Sciatic nerve (tissue), 2 donors: ENCODE measurements around the gene RAB44. TPM values are rescaled to one million over a fixed set of nuclear protein-coding genes. Genes with fewer than 3 reads are reported as not detected.

Source experiments
- ATAC-seq: fragments of 200-7000 bp; cut with Tn5 transposase; one replicate; pipeline ENCODE4 v1.9.1; 2020; ENCODE audit warnings: mild to moderate bottlenecking, moderate library complexity
- DNase-seq: peaks from one replicate; pipeline ENCODE4 v3.0.0-alpha.2; 2020; ENCODE audit warnings: low spot score
- intact Hi-C: fragments of 100-400 bp; cut with DNase I; formaldehyde crosslinking; loops from one replicate; pipeline ENCODE4 v1.14.2; 2022
- total RNA-seq: library from RNA; stranded (reverse); fragmentation: NEBNext Ultra II Directional; extraction: Animal tissue kit (Norgen Biotek cat#: 25700); gene quantifications from one replicate; pipeline ENCODE4 v1.2.1, GENCODE V29; 2021
- donor health status: DM: no; HTN: no; CAD: no.
- donor health status: DM: no; HTN: no; CAD: no.

The RAB44 gene
- total RNA-seq, 1 donor from 2014 or later, result 0.27 TPM

DNA sequence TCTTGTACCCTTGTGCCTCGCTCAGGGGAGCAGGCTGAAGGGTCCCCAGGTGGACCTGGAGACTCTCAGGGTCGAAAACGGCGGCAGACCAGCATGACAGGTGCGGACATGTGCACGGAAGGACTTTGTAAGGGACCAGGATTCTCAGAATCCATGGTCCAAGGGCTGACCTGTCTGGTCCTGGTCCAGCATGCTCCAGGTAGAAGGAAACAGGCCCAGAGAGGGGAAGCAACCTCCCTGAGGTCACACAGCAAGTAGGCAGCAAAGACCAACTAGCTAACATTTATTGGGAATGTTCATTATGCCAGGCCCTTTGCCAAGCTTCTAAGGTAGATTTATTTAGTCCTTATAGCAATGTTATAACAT lies 13.2 kb upstream of the RAB44 start:
- intact Hi-C loops, result loop anchor here (5.0 to 10.0 kb wide), 2 partner anchors 62 to 660 kb away; partner anchors contain the start of genes MAPK14 and SLC26A8
- ATAC-seq, result no peak

DNA sequence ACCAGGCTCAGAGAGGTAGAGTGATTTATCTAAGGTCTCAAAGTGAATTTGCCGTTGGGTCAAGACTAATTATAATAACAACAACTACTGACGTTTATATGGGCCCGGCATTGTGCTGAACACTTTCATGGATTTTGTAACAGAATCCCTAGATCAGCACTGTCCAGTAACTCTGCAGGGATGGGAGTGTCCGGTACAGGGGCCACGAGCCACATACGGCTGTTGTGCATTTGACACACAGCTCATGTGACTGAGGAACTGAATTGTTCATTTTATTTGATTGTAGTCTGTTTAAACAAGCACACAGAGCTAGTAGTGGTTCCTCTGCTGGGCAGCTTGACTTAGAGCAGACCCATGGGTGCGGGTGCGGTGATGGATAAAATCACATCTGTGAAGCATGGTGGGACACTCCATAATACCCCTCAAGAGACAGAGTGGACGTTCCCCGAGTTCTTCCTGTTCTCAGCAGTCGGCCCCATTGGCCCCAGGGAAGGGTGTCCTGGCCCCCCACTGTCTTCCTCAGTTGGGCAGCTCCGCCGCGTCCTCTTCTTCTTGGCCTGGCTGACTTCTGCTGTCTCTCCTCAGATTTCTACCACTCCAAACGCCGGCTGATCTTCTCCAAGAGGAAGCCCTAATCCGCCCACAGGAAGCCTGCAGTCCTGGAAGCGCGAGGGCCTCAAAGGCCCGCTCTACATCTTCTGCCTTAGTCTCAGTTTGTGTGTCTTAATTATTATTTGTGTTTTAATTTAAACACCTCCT lies 12.3 kb upstream of the RAB44 start:
- no peak for DNase-seq
- intact Hi-C loops, result loop anchor here (10.0 kb wide), 1 partner anchor 661 kb away; the partner anchor contains the start of genes MAPK14 and SLC26A8
- no peak for ATAC-seq

More for the DNA sequence above, 13.2 kb upstream of the RAB44 start:
- no peak for DNase-seq

DNA sequence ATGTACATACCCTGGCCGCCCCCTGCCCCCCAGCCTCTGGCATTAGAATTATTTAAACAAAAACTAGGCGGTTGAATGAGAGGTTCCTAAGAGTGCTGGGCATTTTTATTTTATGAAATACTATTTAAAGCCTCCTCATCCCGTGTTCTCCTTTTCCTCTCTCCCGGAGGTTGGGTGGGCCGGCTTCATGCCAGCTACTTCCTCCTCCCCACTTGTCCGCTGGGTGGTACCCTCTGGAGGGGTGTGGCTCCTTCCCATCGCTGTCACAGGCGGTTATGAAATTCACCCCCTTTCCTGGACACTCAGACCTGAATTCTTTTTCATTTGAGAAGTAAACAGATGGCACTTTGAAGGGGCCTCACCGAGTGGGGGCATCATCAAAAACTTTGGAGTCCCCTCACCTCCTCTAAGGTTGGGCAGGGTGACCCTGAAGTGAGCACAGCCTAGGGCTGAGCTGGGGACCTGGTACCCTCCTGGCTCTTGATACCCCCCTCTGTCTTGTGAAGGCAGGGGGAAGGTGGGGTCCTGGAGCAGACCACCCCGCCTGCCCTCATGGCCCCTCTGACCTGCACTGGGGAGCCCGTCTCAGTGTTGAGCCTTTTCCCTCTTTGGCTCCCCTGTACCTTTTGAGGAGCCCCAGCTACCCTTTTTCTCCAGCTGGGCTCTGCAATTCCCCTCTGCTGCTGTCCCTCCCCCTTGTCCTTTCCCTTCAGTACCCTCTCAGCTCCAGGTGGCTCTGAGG lies 11.5 kb upstream of the RAB44 start:
- DNase-seq (no peak), ATAC-seq (peak; percentile 24)
- intact Hi-C loops, result loop anchor here (10.0 kb wide), 1 partner anchor 661 kb away; the partner anchor contains the start of genes MAPK14 and SLC26A8

DNA sequence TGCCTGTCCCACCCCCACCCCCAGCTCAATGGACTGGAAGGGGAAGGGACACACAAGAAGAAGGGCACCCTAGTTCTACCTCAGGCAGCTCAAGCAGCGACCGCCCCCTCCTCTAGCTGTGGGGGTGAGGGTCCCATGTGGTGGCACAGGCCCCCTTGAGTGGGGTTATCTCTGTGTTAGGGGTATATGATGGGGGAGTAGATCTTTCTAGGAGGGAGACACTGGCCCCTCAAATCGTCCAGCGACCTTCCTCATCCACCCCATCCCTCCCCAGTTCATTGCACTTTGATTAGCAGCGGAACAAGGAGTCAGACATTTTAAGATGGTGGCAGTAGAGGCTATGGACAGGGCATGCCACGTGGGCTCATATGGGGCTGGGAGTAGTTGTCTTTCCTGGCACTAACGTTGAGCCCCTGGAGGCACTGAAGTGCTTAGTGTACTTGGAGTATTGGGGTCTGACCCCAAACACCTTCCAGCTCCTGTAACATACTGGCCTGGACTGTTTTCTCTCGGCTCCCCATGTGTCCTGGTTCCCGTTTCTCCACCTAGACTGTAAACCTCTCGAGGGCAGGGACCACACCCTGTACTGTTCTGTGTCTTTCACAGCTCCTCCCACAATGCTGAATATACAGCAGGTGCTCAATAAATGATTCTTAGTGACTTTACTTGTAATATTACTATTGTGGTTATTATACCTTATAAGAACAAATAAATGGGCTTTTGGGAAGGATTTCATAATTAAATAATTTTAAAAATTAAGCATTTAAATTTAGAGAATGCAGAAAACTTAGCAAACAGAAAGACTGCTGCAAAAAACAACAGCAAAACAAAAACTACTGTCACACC lies 10.7 kb upstream of the RAB44 start:
- intact Hi-C loops, result loop anchor here (10.0 kb wide), 1 partner anchor 662 kb away; the partner anchor contains the start of genes MAPK14 and SLC26A8
- no peak for ATAC-seq

DNA sequence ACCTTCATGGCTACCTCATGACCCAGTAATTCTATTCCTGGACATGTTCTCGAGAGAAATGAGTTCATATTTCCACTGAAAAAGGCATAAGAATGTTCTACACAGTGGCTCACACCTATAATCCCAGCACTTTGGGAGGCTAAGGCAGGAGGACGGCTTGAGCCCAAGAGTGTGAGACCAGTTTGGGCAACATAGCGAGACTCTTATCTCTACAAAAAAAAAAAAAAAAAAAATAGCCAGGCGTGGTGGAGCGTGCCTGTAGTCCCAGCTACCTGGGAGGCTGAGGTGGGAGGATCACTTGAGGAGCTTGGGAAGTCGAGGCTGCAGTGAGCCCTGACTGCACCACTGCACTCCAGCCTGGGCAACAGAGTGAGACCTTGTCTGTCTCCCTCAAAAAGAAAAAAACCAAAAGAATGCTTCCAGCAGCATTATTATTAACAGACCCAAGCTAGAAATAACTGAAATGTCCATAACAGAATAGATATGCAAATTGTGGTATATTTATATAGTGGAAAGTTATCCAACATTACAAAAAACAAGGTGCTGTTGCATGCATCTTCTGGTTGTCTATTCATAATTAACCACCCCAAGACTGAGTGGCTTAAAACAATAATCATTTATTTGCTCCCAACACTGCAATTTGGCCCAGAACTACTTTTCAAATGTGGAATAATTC lies 9.4 kb upstream of the RAB44 start:
- intact Hi-C loops, result loop anchor here (10.0 kb wide), 1 partner anchor 663 kb away; the partner anchor contains the start of genes MAPK14 and SLC26A8

More for the DNA sequence above, 10.7 kb upstream of the RAB44 start:
- no peak for DNase-seq

DNA sequence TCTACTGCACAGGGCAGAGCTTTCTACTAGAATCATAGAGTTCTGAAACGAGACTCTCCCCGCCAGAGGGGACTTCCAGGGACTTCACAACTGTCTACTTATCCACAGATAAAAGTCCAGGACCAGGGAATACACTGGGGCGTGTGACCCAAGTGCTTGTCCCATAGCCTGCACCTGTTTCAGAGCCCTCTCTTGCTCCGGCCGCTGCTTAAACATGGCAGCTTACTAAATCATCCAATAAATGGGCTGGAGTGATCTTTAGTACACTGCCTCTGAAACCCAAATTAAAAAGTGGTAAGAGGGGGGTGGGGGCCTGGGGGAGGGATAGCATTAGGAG lies 8.9 kb upstream of the RAB44 start:
- intact Hi-C loops, result loop anchor here (10.0 kb wide), 1 partner anchor 664 kb away; the partner anchor contains the start of genes MAPK14 and SLC26A8
- ATAC-seq, result no peak
- no peak for DNase-seq

More for the DNA sequence above, 9.4 kb upstream of the RAB44 start:
- DNase-seq, result no peak
- ATAC-seq, result no peak

DNA sequence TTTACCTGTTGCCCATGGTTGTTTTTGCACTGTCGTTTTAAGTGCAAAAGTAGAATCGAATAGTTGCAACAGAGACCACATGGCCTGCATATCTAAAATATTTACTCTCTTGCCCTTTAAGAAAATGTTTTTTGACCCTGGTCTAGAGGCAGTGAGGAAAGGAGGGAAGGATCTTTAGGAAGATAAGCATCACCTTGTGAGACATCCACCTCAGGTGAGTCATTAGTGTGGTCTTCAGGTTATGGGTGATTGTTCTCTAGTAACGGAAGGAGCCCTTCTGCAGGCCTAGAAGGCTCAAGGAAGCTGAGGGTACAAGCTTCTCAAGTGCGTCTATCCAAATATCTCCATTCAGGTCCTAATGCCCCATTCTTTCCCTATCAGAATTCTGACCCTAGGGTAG lies 6.6 kb upstream of the RAB44 start:
- intact Hi-C loops, result no loop called here
- ATAC-seq, result no peak
- no peak for DNase-seq

DNA sequence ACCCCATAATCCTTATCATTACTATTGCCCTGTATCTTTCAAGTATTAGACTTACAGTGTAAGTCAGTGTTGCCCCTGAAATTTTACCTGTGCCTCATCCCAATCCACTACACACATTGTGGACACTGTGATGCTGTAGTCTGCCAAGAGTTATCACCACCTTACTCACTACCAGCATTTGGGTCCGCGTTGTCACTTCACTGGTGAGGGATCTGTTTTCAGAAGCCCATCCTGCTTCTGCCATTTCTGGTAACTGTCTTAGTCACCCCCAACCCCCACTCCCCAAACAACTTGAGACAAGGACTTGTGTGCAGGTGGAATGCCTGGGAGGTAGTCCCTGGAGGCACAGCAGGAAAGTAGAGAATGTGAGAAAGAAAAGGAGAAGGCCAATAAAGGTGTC lies 6.0 kb upstream of the RAB44 start:
- ATAC-seq (no peak), DNase-seq (no peak)
- intact Hi-C loops, result no loop called here

DNA sequence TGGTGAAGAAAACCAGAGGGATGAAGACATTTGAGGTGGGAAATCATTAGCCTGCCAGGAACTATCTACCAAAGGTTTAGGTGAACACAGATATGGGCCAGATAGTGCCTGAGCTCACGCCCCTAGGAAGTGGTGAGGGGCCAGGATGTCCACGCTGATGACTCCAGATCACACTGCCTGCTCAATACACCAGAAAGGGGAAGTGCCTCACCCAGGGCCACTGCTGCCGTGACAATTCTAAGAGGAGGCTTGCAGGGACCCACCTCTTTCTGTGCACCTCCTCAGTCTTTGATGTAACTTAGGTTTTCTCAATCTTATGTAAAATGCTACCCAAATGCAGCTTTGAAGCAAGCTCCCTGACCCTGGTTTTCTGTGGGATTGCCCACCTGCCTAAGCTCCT lies 5.4 kb upstream of the RAB44 start:
- ATAC-seq (peak; percentile 41), DNase-seq (no peak)
- intact Hi-C loops, result no loop called here

DNA sequence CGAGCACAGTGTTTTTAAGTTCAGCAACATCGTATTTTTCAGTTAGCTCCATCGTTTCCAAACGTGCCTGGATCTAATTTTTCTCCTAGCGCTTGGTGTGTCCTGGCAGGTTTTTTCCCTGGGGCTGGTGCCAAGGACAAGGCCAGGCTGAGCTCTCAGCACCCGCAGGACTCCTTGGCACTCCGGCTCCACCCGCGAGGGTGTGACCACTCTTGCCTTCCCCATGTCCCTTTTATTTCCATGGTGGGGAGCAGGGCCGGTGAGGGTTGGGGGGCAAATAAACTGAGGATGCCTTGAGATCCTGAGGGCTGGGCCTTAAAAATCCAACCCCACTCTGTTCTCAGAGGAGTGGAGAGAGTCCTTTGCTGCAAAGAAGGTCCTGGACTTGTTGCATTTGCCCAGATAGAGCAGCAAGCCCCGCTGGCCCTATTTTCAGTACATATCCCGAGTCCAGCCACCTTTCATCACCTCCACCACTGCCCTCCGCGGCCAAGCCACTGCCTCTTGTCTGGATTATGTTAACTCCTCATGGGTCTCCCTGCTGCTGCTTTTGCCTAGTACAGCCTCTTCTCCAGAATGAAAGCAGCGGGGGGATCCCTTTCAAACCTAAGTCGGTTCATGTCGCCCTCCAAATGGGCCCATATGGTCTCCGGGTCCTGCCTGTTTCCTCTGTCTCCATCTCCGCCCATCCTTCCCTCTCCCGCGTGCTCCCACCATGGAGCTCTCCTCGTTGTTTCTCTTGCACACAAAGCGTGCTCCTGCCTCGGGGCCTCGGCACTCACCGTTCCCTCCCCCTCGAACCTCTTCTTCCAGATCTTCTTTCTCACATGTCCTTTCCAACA lies 4.5 kb upstream of the RAB44 start:
- intact Hi-C loops, result no loop called here
- no peak for ATAC-seq
- DNase-seq, result no peak

DNA sequence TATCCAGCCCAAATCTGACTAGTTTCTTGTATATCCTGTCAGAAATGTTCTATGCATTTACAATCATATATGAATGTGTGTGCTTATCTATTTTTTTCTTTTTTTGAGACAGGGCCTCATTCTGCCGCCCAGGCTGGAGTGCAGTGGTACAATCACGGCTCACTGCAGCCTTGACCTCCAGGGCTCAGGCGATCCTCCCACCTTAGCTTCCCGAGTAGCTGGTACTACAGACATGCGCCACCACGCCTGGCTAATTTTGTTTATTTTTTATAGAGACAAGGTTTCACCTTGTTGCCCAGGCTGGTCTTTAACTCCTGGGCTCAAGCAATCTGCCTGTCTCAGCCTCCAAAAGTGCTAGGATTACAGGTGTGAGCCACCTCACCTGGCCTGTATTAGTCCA lies 3.0 kb upstream of the RAB44 start:
- ATAC-seq (no peak), DNase-seq (no peak)
- intact Hi-C loops, result no loop called here

DNA sequence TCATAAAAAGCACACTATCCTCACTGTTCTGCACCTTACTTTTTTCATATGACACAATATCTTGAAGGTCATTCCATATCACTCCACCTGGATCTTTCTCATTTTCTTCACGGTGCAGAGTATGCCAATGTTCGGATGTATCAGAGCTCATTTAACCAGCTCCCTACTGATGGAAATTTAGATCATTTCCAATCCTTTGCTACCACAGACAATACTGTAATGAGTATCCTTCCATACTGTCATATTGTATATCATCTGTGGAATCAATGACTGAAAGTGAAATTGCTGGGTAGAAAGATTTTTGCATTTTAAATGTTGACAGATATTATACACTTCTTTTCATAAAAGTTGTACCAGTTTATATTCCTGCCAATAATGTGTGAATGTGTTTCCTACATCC lies 2.2 kb upstream of the RAB44 start:
- no peak for DNase-seq
- intact Hi-C loops, result no loop called here
- ATAC-seq, result no peak

DNA sequence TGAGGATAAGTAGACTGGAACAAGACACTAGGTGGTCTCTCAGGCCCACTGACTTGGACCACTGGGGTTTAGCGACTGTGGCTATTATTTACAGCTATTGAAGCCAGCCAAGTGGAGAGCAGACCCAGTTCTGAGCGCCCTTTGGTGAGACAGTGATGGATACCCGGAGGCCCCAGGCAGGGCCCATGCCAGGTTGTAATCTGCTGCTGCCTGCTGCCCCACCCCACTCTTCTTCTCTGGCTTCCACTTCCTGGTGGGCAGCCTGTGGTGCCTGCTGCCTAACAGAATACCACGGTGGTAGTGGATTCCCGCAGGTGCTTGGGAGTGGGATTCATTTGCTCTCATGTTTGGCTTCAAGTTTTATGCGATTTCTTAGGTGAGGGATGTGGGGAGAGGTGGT lies 570 bp downstream of the RAB44 start:
- DNase-seq, result no peak
- intact Hi-C loops, result no loop called here
- no peak for ATAC-seq

DNA sequence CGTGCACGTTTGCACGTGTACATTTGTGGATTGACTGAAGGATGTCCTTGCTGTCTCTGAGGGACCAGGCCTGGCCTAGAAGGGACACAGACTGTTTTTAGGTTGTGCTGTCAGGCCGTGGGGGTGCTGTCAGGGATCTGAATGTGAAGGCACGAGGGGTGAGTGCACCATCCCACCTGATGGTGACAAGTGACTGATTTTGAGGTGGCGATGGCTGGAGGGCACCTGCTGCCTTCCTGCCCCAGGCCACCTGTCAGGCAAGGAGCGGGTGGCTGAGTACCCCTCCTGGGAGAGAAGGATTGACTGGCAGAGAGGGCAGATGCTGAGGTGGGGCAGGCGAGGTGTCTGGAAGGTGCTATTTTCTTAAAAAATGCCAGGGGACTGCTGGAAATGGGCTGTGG lies 1.2 kb downstream of the RAB44 start:
- intact Hi-C loops, result no loop called here
- no peak for DNase-seq
- ATAC-seq, result no peak

DNA sequence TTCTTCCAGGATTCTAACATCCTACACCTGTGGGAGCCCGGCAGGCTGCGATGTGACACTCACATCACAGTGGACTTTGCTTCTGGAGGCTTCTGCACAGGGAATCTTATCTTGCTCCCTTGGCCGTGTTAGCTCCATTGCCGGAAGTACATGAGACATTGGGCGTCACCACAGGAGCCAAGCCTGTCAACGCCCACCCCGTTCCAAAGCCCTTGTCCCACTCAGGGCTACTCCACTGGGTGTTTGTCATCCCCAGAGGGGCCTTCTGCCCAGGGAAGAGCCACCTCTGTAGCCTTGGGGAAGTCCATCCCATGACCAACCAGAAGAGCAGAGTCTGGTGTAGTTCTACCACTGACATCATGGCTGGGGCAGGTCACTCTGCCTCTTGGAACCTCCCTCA lies 1.7 kb downstream of the RAB44 start:
- DNase-seq (no peak), ATAC-seq (no peak)
- intact Hi-C loops, result no loop called here

DNA sequence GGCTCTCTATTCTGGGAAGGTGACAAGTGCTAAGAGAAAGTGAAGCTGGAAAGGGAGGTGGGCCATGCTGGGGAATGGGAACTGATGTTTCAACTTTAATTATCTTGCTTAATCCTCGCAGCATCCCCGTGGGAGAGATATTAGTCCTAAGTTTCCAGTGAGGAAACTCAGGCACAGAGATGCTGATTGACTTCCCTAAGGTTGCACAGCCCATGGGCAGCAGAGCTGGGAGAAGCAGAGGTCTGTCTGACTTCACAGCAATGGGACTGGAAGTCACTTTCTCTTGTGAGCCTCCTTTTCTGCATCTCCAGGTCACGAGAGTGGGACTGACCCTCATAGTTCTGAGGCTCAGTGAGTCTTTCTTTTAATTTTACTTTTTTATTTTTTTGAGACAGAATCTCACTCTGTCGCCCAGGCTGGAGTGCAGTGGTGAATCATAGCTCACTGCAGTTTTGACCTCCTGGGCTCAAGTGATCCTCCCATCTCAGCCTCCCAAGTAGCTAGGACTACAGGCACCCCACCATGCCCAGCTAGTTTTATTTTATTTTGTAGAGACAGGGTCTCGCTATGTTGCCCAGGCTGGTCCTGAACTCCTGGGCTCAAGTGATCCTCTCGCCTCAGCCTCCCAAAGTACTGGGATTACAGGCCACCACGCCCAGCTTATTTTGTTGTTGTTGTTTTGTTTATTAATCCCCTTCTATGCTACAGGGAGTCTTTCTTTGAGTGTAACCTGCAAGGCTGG lies 2.6 kb downstream of the RAB44 start:
- no peak for ATAC-seq
- intact Hi-C loops, result no loop called here
- no peak for DNase-seq

DNA sequence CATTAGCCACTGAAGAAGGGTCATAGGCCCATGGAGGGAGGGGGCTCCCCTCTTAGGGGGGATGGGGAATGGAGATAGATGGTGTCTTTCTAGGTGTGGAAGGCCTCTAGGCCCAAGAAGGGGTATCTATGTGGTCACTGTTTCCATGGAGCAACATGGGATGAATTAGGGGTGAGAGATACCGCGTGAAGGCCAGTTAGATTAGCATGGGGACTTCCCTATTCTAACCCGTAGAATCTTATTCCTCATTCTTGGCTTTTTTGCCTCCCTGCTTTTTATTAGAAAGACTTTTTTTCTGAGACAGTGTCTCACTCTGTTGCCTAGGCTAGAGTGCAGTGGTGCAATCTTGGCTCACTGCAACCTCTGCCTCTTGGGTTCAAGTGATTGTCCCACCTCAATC lies 3.2 kb downstream of the RAB44 start:
- ATAC-seq, result no peak
- intact Hi-C loops, result no loop called here

More for the DNA sequence above, 3.2 kb downstream of the RAB44 start:
- DNase-seq, result no peak
